SK-N-SH treated with all-trans-retinoic acid at 6 μM for 48 hours (cell line): ENCODE data around the gene HSPA12A.

Source experiments
- ARNTL ChIP-seq: fragments of 450-650 bp; formaldehyde crosslinking; IDR thresholded peaks from 2 replicates; pipeline ENCODE4 v1.5.0; 2020; ENCODE audit warnings: low read depth, mild to moderate bottlenecking, moderate library complexity, borderline replicate concordance
- GLIS3 ChIP-seq: fragments of 250-450 bp; sonication (Bioruptor Pico); IDR thresholded peaks from 2 replicates; pipeline ENCODE4 v1.5.0; 2020; ENCODE audit warnings: mild to moderate bottlenecking, moderate library complexity
- PATZ1 ChIP-seq: fragments of 250-450 bp; sonication (Bioruptor Pico); IDR thresholded peaks from 2 replicates; pipeline ENCODE4 v1.8.0; 2020; ENCODE audit warnings: mild to moderate bottlenecking, moderate library complexity, borderline replicate concordance
- TOX ChIP-seq: fragments of 250-450 bp; sonication (Bioruptor Pico); IDR thresholded peaks from 2 replicates; pipeline ENCODE4 v1.8.0; 2021; ENCODE audit warnings: mild to moderate bottlenecking, moderate library complexity, borderline replicate concordance

GRCh38 chr10:116785867-116786266 is 43.5 kb upstream of the HSPA12A start:
- no peak for TF ChIP-seq TOX
- TF ChIP-seq ARNTL, result no peak
- TF ChIP-seq GLIS3 (CRISPR knock-in tag), result no peak
- TF ChIP-seq PATZ1 (CRISPR knock-in tag), result no peak
